Measurements from ENCODE around the gene BRINP3. TPM values are rescaled to one million over a fixed set of nuclear protein-coding genes. Genes with fewer than 3 reads are reported as not detected.

The BRINP3 gene
- polyA plus RNA-seq, 1 experiment: 0.14 TPM

DNA sequence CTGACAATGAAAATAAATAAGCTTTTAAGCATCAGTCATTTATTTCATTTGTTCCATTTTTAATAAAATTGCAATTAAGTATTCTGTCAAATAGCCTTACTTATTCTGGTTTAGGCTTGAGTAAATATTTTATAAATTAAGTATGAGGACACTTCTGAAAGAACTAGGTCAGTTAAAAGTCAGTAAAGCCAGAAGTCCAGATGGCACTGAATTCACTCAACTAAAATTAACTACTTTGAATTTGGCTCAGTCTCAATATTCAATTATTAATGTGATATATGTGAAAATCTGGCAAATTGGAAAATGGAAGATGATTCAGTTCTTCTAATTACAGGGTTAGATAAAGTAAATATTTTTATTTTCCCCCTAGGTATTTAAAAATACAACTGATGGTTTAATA, 174.2 kb downstream of the BRINP3 start:
- Histone ChIP-seq H3K4me3 (ENCODE audit: low read depth, low read length) (no peak overlapping the region), H3K27me3 (ENCODE audit: control insufficient read depth, insufficient read depth, low read length) (no peaks in the 10 kb centered on the region), H3K27ac (ENCODE audit: low read depth, low read length) (no peak overlapping the region), H3K9me3 (ENCODE audit: control insufficient read depth, insufficient read depth, low read length) (no peaks in the 10 kb centered on the region)
- ChIA-PET CTCF (no interaction called here), POLR2A (no interaction called here)
- no peak for DNase-seq (ENCODE audit: low read depth, low spot score)
- TF ChIP-seq, protein P1, sequence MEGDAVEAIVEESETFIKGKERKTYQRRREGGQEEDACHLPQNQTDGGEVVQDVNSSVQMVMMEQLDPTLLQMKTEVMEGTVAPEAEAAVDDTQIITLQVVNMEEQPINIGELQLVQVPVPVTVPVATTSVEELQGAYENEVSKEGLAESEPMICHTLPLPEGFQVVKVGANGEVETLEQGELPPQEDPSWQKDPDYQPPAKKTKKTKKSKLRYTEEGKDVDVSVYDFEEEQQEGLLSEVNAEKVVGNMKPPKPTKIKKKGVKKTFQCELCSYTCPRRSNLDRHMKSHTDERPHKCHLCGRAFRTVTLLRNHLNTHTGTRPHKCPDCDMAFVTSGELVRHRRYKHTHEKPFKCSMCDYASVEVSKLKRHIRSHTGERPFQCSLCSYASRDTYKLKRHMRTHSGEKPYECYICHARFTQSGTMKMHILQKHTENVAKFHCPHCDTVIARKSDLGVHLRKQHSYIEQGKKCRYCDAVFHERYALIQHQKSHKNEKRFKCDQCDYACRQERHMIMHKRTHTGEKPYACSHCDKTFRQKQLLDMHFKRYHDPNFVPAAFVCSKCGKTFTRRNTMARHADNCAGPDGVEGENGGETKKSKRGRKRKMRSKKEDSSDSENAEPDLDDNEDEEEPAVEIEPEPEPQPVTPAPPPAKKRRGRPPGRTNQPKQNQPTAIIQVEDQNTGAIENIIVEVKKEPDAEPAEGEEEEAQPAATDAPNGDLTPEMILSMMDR (IDR thresholded peaks at IDR 0.05; ENCODE audit: low read depth, low read length): no peak

DNA sequence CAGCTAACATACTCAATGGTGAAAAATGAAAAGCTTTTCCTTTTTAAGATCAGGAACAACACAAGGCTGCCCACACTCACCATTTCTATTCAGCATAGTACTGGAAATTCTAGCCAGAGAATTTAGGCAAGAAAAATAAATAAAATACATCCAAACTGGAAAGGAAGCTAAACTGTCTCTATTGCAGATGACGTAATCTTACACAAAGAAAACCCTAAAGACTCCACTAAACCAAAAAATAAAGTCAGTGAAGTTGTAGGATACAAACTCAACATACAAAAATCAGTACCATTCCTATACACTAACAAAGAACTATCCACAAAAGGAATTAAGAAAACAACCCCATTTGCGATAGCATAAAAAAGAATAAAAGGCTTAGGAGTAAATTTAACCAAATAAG, 181.2 kb downstream of the BRINP3 start:
- CTCF ChIA-PET: no interaction called here
- Histone ChIP-seq H3K27ac (ENCODE audit: low read depth, low read length) (no peak overlapping the region), H3K4me3 (ENCODE audit: low read depth, low read length) (no peak overlapping the region), H3K9me3 (ENCODE audit: control insufficient read depth, insufficient read depth, low read length) (no peaks in the 10 kb centered on the region), H3K27me3 (ENCODE audit: control insufficient read depth, insufficient read depth, low read length) (no peaks in the 10 kb centered on the region)
- TF ChIP-seq, protein P1 (IDR thresholded peaks at IDR 0.05; ENCODE audit: low read depth, low read length): no peak
- no peak for DNase-seq (ENCODE audit: low read depth, low spot score)
- POLR2A ChIA-PET: no interaction called here

DNA sequence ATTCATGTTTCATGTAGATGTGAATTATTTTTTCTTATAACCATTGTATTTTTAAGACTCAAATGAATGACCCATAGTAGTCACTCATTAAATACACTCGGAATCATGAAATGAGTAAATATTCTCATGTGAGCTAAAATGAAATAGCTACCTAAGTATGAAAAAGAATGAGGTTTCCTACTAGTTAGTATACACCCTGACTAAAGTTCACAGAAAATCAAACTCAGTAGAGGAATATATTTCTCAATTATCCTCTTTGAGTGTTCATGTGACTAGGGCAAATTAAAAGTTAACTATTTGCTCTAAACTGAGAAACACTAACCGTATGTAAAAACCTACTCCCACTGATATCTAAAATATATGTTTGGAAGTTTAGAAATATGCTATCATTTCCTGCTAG, 187.8 kb downstream of the BRINP3 start:
- Histone ChIP-seq H3K9me3 (ENCODE audit: control insufficient read depth, insufficient read depth, low read length) (no peaks in the 10 kb centered on the region), H3K4me3 (ENCODE audit: low read depth, low read length) (no peak overlapping the region), H3K27me3 (ENCODE audit: control insufficient read depth, insufficient read depth, low read length) (no peaks in the 10 kb centered on the region), H3K27ac (ENCODE audit: low read depth, low read length) (no peak overlapping the region)
- ChIA-PET CTCF (no interaction called here), POLR2A (no interaction called here)
- DNase-seq (ENCODE audit: low read depth, low spot score): no peak
- TF ChIP-seq, protein P1 (IDR thresholded peaks at IDR 0.05; ENCODE audit: low read depth, low read length): no peak

DNA sequence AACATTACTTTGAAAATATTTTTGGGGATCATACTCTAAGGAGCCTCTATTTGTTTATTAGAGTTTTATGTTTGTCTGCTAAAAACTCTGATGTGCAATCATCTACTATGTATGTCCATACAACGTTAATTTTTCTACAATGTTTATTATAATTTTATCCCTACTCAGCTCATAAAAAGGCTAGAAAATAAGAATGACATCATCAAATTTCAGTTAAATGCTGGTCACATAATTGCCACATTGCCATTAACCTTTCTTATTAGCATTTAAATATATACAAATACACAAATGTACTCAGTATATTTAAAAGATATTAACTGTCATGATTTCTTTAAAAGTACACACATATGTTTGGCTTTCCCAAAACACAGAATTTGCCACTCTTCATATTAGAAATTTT, 191.6 kb downstream of the BRINP3 start:
- no peak for DNase-seq (ENCODE audit: low read depth, low spot score)
- Histone ChIP-seq H3K4me3 (ENCODE audit: low read depth, low read length) (no peak overlapping the region), H3K27me3 (ENCODE audit: control insufficient read depth, insufficient read depth, low read length) (no peaks in the 10 kb centered on the region), H3K27ac (ENCODE audit: low read depth, low read length) (no peak overlapping the region), H3K9me3 (ENCODE audit: control insufficient read depth, insufficient read depth, low read length) (no peaks in the 10 kb centered on the region)
- POLR2A ChIA-PET: no interaction called here
- CTCF ChIA-PET: no interaction called here
- TF ChIP-seq, protein P1 (IDR thresholded peaks at IDR 0.05; ENCODE audit: low read depth, low read length): no peak

DNA sequence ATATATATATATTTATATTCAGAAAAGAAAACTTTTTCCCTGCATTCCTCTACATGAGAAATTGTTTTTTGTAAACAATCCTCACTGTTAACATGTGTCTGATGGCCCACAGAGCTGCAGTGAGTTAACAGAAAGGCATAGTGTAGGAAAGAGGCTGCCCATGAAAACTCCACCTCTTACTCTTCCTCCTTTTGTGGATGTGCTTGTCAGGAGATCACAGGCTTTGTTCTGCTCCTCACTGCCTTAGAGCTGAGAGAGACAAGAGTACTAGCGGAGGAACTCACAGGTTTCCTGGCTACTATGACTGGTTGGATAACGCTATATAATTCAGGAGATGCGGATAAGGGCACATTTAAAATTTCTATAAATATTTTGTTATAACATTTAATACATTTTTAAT, 200.6 kb downstream of the BRINP3 start:
- CTCF ChIA-PET: no interaction called here
- H3K9me3 ChIP-seq (ENCODE audit: control insufficient read depth, insufficient read depth, low read length): no peaks in the 10 kb centered on the region
- POLR2A ChIA-PET: no interaction called here
- DNase-seq (ENCODE audit: low read depth, low spot score): no peak
- H3K27ac ChIP-seq (ENCODE audit: low read depth, low read length): no peak overlapping the region
- no peaks in the 10 kb centered on the region for H3K27me3 ChIP-seq (ENCODE audit: control insufficient read depth, insufficient read depth, low read length)
- TF ChIP-seq, protein P1 (IDR thresholded peaks at IDR 0.05; ENCODE audit: low read depth, low read length): no peak
- H3K4me3 ChIP-seq (ENCODE audit: low read depth, low read length): no peak overlapping the region

All from AG04450 (cell line).